DOHH2 (cell line): ENCODE data around the gene ARHGEF4.

ENCODE experiments used
- H3F3A ChIP-seq: fragments of 200-600 bp; sonication (generic), shearing (Covaris generic); 2 replicates; pipeline ENCODE4 v1.6.0; 2016; ENCODE audit warnings: antibody characterized with exemption, mild to moderate bottlenecking; ENCODE audit not compliant: control insufficient read depth, insufficient read depth
- H3K27ac ChIP-seq: fragments of 200-600 bp; sonication (generic); 2 replicates; pipeline ENCODE4 v1.5.1; 2014; ENCODE audit warnings: low read depth, mild to moderate bottlenecking, low read length, moderate library complexity
- H3K27me3 ChIP-seq: fragments of 200-600 bp; sonication (generic); 2 replicates; pipeline ENCODE4 v1.6.1; 2014; ENCODE audit warnings: mild to moderate bottlenecking, low read length, mixed read lengths; ENCODE audit not compliant: control insufficient read depth
- H3K36me3 ChIP-seq: fragments of 200-600 bp; sonication (generic); 2 replicates; pipeline ENCODE4 v1.6.1; 2014; ENCODE audit warnings: mild to moderate bottlenecking, low read length, moderate library complexity, mixed read lengths; ENCODE audit not compliant: control insufficient read depth
- H3K4me1 ChIP-seq: fragments of 200-600 bp; sonication (generic); 2 replicates; pipeline ENCODE4 v1.6.1; 2014; ENCODE audit warnings: mild to moderate bottlenecking, low read length, mixed read lengths; ENCODE audit not compliant: control insufficient read depth
- H3K4me2 ChIP-seq: fragments of 200-600 bp; sonication (generic); 2 replicates; pipeline ENCODE4 v1.6.0; 2014; ENCODE audit warnings: mild to moderate bottlenecking, low read length, moderate library complexity
- H3K4me3 ChIP-seq: fragments of 200-600 bp; sonication (generic); 2 replicates; pipeline ENCODE4 v1.5.1; 2014; ENCODE audit warnings: mild to moderate bottlenecking, low read length, mixed read lengths
- H3K79me2 ChIP-seq: fragments of 200-600 bp; sonication (generic); 2 replicates; pipeline ENCODE4 v1.6.1; 2014; ENCODE audit warnings: mild to moderate bottlenecking, low read length, mixed read lengths; ENCODE audit not compliant: control insufficient read depth
- H3K9me2 ChIP-seq: fragments of 200-600 bp; sonication (generic); replicated peaks from 2 replicates; pipeline ENCODE4 v1.6.1; 2014; ENCODE audit warnings: mild to moderate bottlenecking, low read length, mixed read lengths; ENCODE audit not compliant: control insufficient read depth
- H3K9me3 ChIP-seq: fragments of 200-600 bp; sonication (generic); 2 replicates; pipeline ENCODE4 v1.6.1; 2014; ENCODE audit warnings: antibody characterized with exemption, low read length, mixed read lengths; ENCODE audit not compliant: control insufficient read depth, insufficient read depth
- H4K20me1 ChIP-seq: fragments of 200-600 bp; sonication (generic); 2 replicates; pipeline ENCODE4 v1.6.0; 2014; ENCODE audit warnings: low read depth, mild to moderate bottlenecking, antibody characterized with exemption, low read length, moderate library complexity; ENCODE audit not compliant: control insufficient read depth, insufficient read depth
- EZH2phosphoT487 ChIP-seq: fragments of 200-600 bp; sonication (generic); IDR thresholded peaks from 2 replicates; pipeline ENCODE4 v1.6.1; 2017; ENCODE audit warnings: borderline replicate concordance, mild to moderate bottlenecking, antibody characterized with exemption, low read length, moderate library complexity, mixed read lengths
- TF ChIP-seq, protein P1 (sequence below): fragments of 200-600 bp; sonication (generic); IDR thresholded peaks from one replicate; pipeline ENCODE4 v1.5.1; 2014; ENCODE audit warnings: antibody characterized with exemption, mild to moderate bottlenecking, low read depth, low read length; ENCODE audit not compliant: poor library complexity, severe bottlenecking

Gene ARHGEF4

DNA sequence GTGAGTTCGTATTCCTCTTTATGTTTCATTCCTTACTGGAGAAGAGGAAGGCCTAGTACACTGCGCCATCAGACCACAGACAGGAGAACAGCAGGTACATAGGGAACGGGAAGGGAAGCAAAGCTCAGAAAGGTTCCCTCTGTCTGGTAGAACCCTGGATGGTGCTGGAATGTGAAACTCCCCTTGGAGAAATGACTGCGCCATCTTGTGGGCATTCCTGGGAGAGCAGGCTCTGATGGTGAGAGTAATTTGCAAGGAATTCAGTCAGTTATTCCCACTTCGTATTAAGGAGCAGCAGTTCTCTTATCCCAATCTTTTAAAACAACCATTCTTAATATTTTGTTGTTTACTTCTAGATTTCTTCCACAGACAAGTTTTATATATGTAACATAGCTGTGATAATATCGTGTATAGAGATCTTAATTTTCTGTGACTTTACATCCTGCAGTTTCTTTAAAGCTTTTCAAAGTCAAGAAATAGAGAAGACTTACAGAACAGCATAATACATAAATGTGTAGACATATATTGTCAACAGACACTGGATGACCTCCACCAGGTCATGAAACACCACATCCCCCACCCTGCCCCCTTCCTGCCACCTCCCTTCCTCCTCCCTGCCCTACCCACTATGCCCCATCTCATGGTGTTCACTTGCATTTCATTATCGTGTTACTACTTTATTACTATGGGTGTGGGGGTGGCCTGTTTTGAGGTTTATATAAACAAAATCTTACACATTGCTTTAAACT lies 83.9 kb downstream of the ARHGEF4 start:
- Histone ChIP-seq H3K79me2 (no peaks in the 10 kb centered on the region), H3K4me2 (no peak overlapping the region), H3K27ac (no peak overlapping the region), H3K4me1 (no peaks in the 10 kb centered on the region), H3K9me3 (no peaks in the 10 kb centered on the region), H3K27me3 (no peaks in the 10 kb centered on the region), H3F3A (no peaks in the 10 kb centered on the region), H3K4me3 (no peak overlapping the region), H3K9me2 (no peaks in the 10 kb centered on the region), H3K36me3 (no peaks in the 10 kb centered on the region), H4K20me1 (no peaks in the 10 kb centered on the region)
- TF ChIP-seq, protein P1, sequence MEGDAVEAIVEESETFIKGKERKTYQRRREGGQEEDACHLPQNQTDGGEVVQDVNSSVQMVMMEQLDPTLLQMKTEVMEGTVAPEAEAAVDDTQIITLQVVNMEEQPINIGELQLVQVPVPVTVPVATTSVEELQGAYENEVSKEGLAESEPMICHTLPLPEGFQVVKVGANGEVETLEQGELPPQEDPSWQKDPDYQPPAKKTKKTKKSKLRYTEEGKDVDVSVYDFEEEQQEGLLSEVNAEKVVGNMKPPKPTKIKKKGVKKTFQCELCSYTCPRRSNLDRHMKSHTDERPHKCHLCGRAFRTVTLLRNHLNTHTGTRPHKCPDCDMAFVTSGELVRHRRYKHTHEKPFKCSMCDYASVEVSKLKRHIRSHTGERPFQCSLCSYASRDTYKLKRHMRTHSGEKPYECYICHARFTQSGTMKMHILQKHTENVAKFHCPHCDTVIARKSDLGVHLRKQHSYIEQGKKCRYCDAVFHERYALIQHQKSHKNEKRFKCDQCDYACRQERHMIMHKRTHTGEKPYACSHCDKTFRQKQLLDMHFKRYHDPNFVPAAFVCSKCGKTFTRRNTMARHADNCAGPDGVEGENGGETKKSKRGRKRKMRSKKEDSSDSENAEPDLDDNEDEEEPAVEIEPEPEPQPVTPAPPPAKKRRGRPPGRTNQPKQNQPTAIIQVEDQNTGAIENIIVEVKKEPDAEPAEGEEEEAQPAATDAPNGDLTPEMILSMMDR: peak; percentile 92
- TF ChIP-seq EZH2phosphoT487: no peak

DNA sequence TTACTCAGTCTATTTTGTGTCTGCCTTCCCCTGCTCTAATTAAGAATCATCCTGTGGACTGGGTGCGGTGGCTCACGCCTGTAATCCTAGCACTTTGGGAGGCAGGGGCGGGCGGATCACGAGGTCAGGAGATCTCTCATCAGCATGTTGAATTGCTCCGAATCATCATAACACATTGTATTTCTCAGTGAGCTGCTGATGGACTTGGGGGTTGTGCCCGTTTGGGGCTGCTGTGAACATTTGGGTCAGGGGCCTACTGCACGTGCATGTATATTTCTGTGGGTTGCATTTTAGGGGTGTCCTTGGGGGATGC lies 84.4 kb downstream of the ARHGEF4 start:
- TF ChIP-seq, protein P1: no peak
- TF ChIP-seq EZH2phosphoT487: no peak
- Histone ChIP-seq H4K20me1 (no peaks in the 10 kb centered on the region), H3K27me3 (peaks cover under 1% of the 10 kb centered on the region; the same call in 1 of the 2 replicates), H3K9me2 (no peaks in the 10 kb centered on the region), H3K27ac (no peak overlapping the region), H3K4me2 (no peak overlapping the region), H3K9me3 (no peaks in the 10 kb centered on the region), H3K79me2 (no peaks in the 10 kb centered on the region), H3F3A (no peaks in the 10 kb centered on the region), H3K4me3 (no peak overlapping the region), H3K36me3 (no peaks in the 10 kb centered on the region), H3K4me1 (no peaks in the 10 kb centered on the region)

DNA sequence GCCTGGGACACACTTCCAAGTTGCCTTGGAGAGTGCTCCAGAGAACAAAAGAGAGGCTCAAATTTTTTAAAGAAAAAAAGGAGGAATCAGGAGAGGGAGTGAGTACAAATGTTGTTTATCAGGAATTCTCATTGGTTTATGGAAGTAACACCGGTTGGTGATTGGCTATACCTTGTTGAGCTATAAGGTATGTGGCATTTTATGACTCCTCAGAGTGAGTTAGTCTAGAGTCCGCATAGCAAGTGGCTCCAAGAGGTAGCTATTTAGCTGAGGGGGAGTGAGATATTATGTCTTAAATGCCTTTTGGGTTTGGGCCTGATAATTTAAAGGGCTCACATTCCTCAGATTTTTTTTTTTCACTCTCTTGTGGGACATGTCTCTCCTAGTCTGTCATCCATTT lies 85.7 kb downstream of the ARHGEF4 start:
- Histone ChIP-seq H3K27me3 (peaks cover 7% of the 10 kb centered on the region; the same call in 1 of the 2 replicates), H3F3A (no peaks in the 10 kb centered on the region), H3K9me2 (no peaks in the 10 kb centered on the region), H3K4me3 (no peak overlapping the region), H3K27ac (no peak overlapping the region), H3K36me3 (no peaks in the 10 kb centered on the region), H3K79me2 (no peaks in the 10 kb centered on the region), H3K4me1 (no peaks in the 10 kb centered on the region), H3K9me3 (no peaks in the 10 kb centered on the region), H4K20me1 (no peaks in the 10 kb centered on the region), H3K4me2 (no peak overlapping the region)
- TF ChIP-seq, protein P1: no peak
- TF ChIP-seq EZH2phosphoT487: no peak
